GM12892 (cell line): Measurements from ENCODE around the gene CSF2.

Experiments
- POLR2AphosphoS5 ChIP-seq: IDR thresholded peaks from 2 replicates; pipeline ENCODE4 v1.6.1; 2011; ENCODE audit warnings: low read depth, low read length, control low read depth
- TAF1 ChIP-seq: IDR thresholded peaks from 2 replicates; pipeline ENCODE4 v1.6.1; 2011; ENCODE audit warnings: low read depth, mild to moderate bottlenecking, control low read depth, low read length, borderline replicate concordance

- TF ChIP-seq POLR2AphosphoS5 (no peak), TAF1 (no peak)
These were observed 14.4 kb upstream of the CSF2 start for GRCh38 chr5:132059043-132059695.
